CD4-positive, CD25-positive, alpha-beta regulatory T cell (primary cell): Measurements from ENCODE around the gene GIPC2. TPM values are rescaled to one million over a fixed set of nuclear protein-coding genes. Genes with fewer than 3 reads are reported as not detected.

Experiments
- ATAC-seq, 2 donors: fragments of 150-1000 bp; cut with Tn5 transposase; one replicate each; pipeline ENCODE4 v1.10.0; 2021; ENCODE audit warnings: low read depth in 2 of 2, moderate number of reproducible peaks in 2 of 2, moderate library complexity in 1 of 2
- DNase-seq, 3 donors: peaks; one replicate each; pipeline versions ENCODE4 v3.0.0 to v3.0.0-alpha.2; 2012 to 2022; ENCODE audit warnings: mixed read lengths in 1 of 3
- H3K27ac ChIP-seq: one replicate; pipeline ENCODE4 v1.7.0; 2013; ENCODE audit warnings: mild to moderate bottlenecking, low read length; ENCODE audit not compliant: insufficient read depth, poor library complexity, severe bottlenecking
- H3K27me3 ChIP-seq: one replicate; pipeline ENCODE4 v1.7.0; 2013; ENCODE audit warnings: low read length; ENCODE audit not compliant: control insufficient read depth, insufficient read depth
- H3K36me3 ChIP-seq: one replicate; pipeline ENCODE4 v1.7.0; 2013; ENCODE audit warnings: mild to moderate bottlenecking, low read length, moderate library complexity; ENCODE audit not compliant: control insufficient read depth, insufficient read depth
- H3K4me1 ChIP-seq: 2 replicates; pipeline ENCODE4 v1.7.0; 2013; ENCODE audit warnings: mild to moderate bottlenecking, low read length; ENCODE audit not compliant: insufficient read depth, control insufficient read depth, poor library complexity, severe bottlenecking
- H3K4me3 ChIP-seq: one replicate; pipeline ENCODE4 v1.7.0; 2013; ENCODE audit warnings: low read depth, mild to moderate bottlenecking, low read length, moderate library complexity
- H3K9me3 ChIP-seq, 2 experiments: 1 replicate in 1 of 2; 2 replicates in 1 of 2; pipeline ENCODE4 v1.7.0; 2013; ENCODE audit warnings: low read length in 2 of 2, mild to moderate bottlenecking in 1 of 2, moderate library complexity in 1 of 2; ENCODE audit not compliant: control insufficient read depth in 2 of 2
- H3K27ac Mint-ChIP-seq, 3 donors: one replicate each; pipeline ENCODE4 v1.8.0; 2020 to 2022; ENCODE audit warnings: mild to moderate bottlenecking in 3 of 3, mixed read lengths in 3 of 3, moderate library complexity in 2 of 3
- H3K27me3 Mint-ChIP-seq: one replicate; pipeline ENCODE4 v1.8.0; 2022; ENCODE audit warnings: mild to moderate bottlenecking, mixed read lengths
- H3K36me3 Mint-ChIP-seq: one replicate; pipeline ENCODE4 v1.8.0; 2020; ENCODE audit warnings: mixed read lengths
- H3K4me1 Mint-ChIP-seq, 4 donors: one replicate each; pipeline ENCODE4 v1.8.0; 2020 to 2022; ENCODE audit warnings: mixed read lengths in 4 of 4, mild to moderate bottlenecking in 1 of 4
- H3K4me3 Mint-ChIP-seq, 4 donors: one replicate each; pipeline ENCODE4 v1.8.0; 2020 to 2022; ENCODE audit warnings: mild to moderate bottlenecking in 4 of 4, mixed read lengths in 4 of 4, moderate library complexity in 3 of 4
- H3K9me3 Mint-ChIP-seq, 7 donors: one replicate each; pipeline ENCODE4 v1.8.0; 2020 to 2022; ENCODE audit warnings: mixed read lengths in 7 of 7, mild to moderate bottlenecking in 3 of 7, moderate library complexity in 2 of 7
- polyA plus RNA-seq, 4 donors: library from polyadenylated mRNA; unstranded; fragments of 300-500 nt; fragmentation: Illumina TruSeq; gene quantifications; one replicate each; pipeline ENCODE4 v1.2.3, GENCODE V29; 2021
- total RNA-seq: library from RNA; stranded (reverse); gene quantifications from one replicate; pipeline ENCODE4 v1.2.3, GENCODE V29; 2022

GIPC2 gene
- total and polyA plus RNA-seq, 5 donors from 2014 or later, result 0.22 to 0.39 TPM; not detected in 3

DNA sequence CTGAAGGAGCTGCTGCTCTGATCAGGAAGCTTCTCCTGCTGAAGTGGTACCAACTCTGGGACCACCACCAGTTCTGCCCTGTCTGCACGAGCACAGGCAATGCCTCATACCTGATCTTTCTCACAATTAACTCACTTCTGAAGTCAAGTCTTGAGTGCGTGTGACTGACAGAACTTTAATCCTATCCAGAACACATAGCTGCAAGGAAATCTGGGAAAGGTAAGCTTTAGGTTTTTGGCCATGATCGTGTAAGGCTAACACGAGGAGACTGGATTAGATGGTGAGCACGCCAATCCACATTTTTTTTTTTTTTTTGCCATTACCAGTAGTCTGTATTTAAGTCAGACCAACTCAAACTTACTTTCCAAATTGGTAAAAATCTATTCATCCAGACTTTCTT, 101.3 kb downstream of the GIPC2 start:
- peaks cover 14% of the 10 kb centered on the region for H3K27me3 ChIP-seq

DNA sequence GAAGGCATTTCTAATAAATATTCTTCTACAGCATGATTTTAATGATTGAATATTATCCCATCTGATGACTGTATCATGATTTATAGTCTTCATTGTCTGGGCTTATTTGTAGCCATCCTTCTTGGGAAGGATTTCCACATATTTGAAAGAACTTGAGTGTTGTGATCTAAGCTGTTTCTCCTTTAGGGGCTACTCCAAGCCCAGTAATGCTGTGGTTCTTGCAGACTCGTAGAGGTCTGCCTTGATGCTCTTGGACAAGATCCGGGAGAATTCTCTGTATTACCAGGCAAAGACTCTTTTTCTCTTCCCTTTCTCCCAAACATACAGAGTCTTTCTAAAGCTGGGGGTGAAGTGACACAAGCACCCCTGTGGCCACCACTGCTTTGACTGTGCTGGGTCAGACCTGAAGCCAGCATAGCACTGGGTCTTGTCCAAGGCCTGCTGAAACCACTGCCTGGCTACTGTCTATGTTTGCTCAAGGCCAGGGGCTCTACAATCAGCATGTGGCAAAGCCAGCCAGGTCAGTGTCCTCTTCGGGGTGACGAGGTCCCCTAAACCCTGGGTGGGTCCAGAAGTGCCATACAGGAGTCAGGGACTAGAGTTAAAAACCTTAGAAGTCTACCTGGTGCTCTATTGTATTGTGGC, 107.4 kb downstream of the GIPC2 start:
- Histone ChIP-seq H3K27ac (no peak overlapping the region), H3K36me3 (no peaks in the 10 kb centered on the region), H3K9me3 (no peaks in the 10 kb centered on the region), H3K4me1 (no peaks in the 10 kb centered on the region), H3K27me3 (peaks cover 19% of the 10 kb centered on the region), H3K4me3 (no peak overlapping the region)
- ATAC-seq, result no peak
- Mint-ChIP-seq H3K36me3 (no peaks in the 10 kb centered on the region), H3K27me3 (peaks cover 33% of the 10 kb centered on the region), H3K9me3 (peaks cover 0 to 4% (median 0%) of the 10 kb centered on the region in 7 donors), H3K4me3 (no peak overlapping the region), H3K27ac (peak overlapping the region in 1 of 3 donors; percentile 8), H3K4me1 (peaks cover 0 to 3% (median 0%) of the 10 kb centered on the region in 4 donors)
- no peak for DNase-seq

More for the DNA sequence above, 101.3 kb downstream of the GIPC2 start:
- Mint-ChIP-seq H3K27me3 (peaks cover 30% of the 10 kb centered on the region), H3K36me3 (no peaks in the 10 kb centered on the region), H3K4me3 (no peak overlapping the region), H3K9me3 (peaks cover 0 to 4% (median 0%) of the 10 kb centered on the region in 7 donors), H3K4me1 (peaks cover 0 to 9% (median 7%) of the 10 kb centered on the region in 4 donors), H3K27ac (no peak overlapping the region)
- Histone ChIP-seq H3K9me3 (no peaks in the 10 kb centered on the region), H3K4me1 (no peaks in the 10 kb centered on the region), H3K36me3 (no peaks in the 10 kb centered on the region), H3K4me3 (no peak overlapping the region), H3K27ac (no peak overlapping the region)
- ATAC-seq (no peak), DNase-seq (no peak)

DNA sequence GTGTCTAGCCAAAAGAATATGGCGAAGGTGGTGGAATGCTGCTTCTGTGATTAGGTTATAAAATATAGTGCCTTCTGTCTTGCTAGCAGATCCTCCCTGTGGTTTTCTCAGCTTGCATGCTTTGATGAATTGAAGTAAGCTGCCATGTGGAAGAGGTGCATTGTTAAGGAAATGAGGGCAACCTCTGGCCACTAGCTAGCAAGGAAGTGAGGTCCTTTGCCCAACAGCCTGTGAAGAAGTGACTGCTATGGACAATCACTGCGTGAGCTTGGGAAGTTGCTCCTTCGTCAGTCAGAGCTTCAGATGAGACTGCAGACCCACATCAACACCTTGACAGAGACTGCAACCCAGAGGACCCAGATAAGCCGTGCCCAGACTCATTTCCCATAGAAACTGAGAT, 109.4 kb downstream of the GIPC2 start:
- no peaks in the 10 kb centered on the region for H3K9me3 ChIP-seq
- no peaks in the 10 kb centered on the region for H3K4me1 ChIP-seq
- peaks cover 0 to 1% (median 0%) of the 10 kb centered on the region in 7 donors for H3K9me3 Mint-ChIP-seq
- peaks cover 36% of the 10 kb centered on the region for H3K27me3 Mint-ChIP-seq
- peaks cover 13% of the 10 kb centered on the region for H3K27me3 ChIP-seq
- H3K4me3 Mint-ChIP-seq, result no peak overlapping the region
- DNase-seq (no peak), ATAC-seq (no peak)
- H3K36me3 Mint-ChIP-seq, result no peaks in the 10 kb centered on the region
- peaks cover 0 to 3% (median 0%) of the 10 kb centered on the region in 4 donors for H3K4me1 Mint-ChIP-seq
- H3K36me3 ChIP-seq, result no peaks in the 10 kb centered on the region
- H3K4me3 ChIP-seq, result no peak overlapping the region
- H3K27ac Mint-ChIP-seq, result no peak overlapping the region
- H3K27ac ChIP-seq, result no peak overlapping the region

DNA sequence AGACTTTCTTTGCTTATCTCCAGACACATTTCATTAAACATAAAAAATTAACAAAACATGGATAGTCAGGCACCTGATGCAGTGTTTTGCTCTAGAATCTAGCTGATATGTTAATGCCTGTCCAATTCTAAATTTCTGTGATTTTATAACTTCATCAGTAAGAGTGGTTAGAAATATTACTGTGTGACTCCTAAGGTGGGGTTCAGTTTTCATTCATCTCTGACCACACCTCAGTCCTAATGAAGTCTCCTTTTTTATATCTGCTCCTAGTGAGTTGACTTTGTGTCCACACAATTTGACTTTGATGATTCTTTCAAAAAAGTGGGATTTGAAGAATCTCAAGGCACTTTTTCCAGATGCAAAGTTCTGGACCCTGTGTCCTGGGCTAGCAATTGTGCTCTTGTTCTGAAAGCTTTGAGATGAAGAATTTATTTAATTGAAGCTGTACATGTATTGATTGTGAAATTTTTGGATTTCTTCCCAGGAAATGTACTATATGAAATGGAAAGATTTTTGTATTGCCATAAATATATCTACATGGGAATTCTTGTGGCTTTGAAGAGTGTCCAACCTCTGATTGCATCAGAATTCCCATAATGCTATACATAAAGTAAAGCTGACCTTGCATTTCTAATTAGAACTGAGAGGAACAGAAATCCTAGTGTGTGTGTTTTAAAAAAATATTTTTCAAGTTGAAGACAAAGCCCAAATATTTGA, 111.2 kb downstream of the GIPC2 start:
- Histone ChIP-seq H3K36me3 (no peaks in the 10 kb centered on the region), H3K27me3 (peaks cover 5% of the 10 kb centered on the region), H3K4me1 (no peaks in the 10 kb centered on the region), H3K4me3 (no peak overlapping the region), H3K27ac (no peak overlapping the region), H3K9me3 (no peaks in the 10 kb centered on the region)
- DNase-seq (no peak), ATAC-seq (no peak)
- H3K9me3 Mint-ChIP-seq, result peaks cover 0 to 3% (median 0%) of the 10 kb centered on the region in 7 donors
- H3K4me1 Mint-ChIP-seq, result peaks cover 0 to 3% (median 0%) of the 10 kb centered on the region in 4 donors
- H3K36me3 Mint-ChIP-seq, result no peaks in the 10 kb centered on the region
- peaks cover 25% of the 10 kb centered on the region for H3K27me3 Mint-ChIP-seq
- peak overlapping the region in 1 of 3 donors; percentile 12 for H3K27ac Mint-ChIP-seq
- no peak overlapping the region for H3K4me3 Mint-ChIP-seq

DNA sequence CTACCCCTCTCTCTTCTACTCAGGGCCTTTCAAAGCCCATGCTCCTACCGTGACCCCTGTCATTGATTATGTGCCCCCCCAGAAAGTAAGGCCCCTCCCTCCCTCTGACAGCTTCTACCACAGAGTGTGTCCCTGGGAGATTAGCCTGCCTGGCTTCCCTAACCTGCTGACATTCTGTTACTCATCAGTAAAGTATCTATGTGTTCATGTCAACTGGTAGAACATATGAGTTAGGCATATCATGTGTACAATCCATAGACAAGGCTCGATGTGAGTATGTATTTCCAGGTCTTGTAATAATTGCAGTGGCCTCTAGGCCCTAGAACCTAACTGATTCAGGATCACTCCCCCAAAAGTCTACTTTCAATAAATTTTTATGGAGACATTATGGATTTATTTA, 120.0 kb downstream of the GIPC2 start:
- no peak overlapping the region for H3K4me3 Mint-ChIP-seq
- no peaks in the 10 kb centered on the region for H3K27me3 Mint-ChIP-seq
- H3K27me3 ChIP-seq, result no peaks in the 10 kb centered on the region
- no peaks in the 10 kb centered on the region for H3K4me1 ChIP-seq
- no peak for ATAC-seq
- H3K9me3 ChIP-seq, result no peaks in the 10 kb centered on the region
- H3K9me3 Mint-ChIP-seq, result peaks cover 0 to 1% (median 0%) of the 10 kb centered on the region in 7 donors
- H3K27ac Mint-ChIP-seq, result no peak overlapping the region
- no peaks in the 10 kb centered on the region for H3K36me3 ChIP-seq
- H3K27ac ChIP-seq, result no peak overlapping the region
- no peak for DNase-seq
- H3K4me1 Mint-ChIP-seq, result no peaks in the 10 kb centered on the region
- H3K36me3 Mint-ChIP-seq, result no peaks in the 10 kb centered on the region
- H3K4me3 ChIP-seq, result no peak overlapping the region

DNA sequence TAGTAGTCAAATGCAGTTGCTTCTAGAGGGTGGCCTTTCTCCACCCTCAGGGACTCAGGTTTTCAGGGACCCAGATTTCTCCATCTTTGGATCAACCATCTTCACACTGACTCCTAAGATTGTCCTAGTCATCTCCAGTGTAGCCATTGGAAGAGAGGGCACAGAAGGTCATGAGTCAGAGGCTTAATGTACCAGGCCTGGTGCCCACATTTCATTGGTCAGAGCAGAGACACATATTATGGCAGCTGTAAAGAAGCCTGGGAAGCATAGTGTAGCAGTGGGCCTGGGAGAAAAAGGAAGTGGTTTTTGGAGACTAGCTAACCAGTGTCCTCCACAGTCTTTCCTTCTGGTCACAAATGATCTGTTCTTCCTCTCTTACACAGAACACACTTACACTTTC, 122.5 kb downstream of the GIPC2 start:
- H3K4me3 Mint-ChIP-seq, result no peak overlapping the region
- Histone ChIP-seq H3K27me3 (no peaks in the 10 kb centered on the region), H3K4me3 (no peak overlapping the region), H3K36me3 (no peaks in the 10 kb centered on the region), H3K27ac (no peak overlapping the region), H3K4me1 (no peaks in the 10 kb centered on the region), H3K9me3 (no peaks in the 10 kb centered on the region)
- H3K9me3 Mint-ChIP-seq, result peaks cover 0 to 1% (median 0%) of the 10 kb centered on the region in 7 donors
- DNase-seq (no peak), ATAC-seq (no peak)
- no peaks in the 10 kb centered on the region for H3K27me3 Mint-ChIP-seq
- no peaks in the 10 kb centered on the region for H3K4me1 Mint-ChIP-seq
- no peak overlapping the region for H3K27ac Mint-ChIP-seq
- no peaks in the 10 kb centered on the region for H3K36me3 Mint-ChIP-seq

DNA sequence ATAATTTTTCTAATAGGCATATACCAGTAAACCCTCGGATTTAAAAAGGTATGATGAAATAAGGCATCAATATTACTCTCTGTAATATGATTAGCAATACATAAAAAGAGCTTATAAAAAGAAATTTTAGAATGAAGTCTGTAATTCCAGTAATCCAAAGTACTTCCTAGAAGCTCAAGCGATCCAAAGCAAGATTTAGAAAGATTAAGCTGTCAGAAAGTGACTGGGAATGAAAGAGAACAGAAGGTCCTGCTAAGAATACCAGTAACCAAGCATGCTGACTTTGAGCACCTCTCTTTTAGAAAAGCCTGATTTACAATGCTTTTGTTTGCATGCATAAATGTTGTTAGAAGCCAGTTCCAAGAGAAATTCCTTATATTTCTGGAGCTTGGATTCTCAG, 125.1 kb downstream of the GIPC2 start:
- H3K9me3 ChIP-seq, result no peaks in the 10 kb centered on the region
- H3K27me3 ChIP-seq, result no peaks in the 10 kb centered on the region
- H3K36me3 ChIP-seq, result no peaks in the 10 kb centered on the region
- DNase-seq, result no peak
- no peak overlapping the region for H3K4me3 Mint-ChIP-seq
- H3K4me3 ChIP-seq, result no peak overlapping the region
- no peak overlapping the region for H3K27ac ChIP-seq
- no peaks in the 10 kb centered on the region for H3K36me3 Mint-ChIP-seq
- no peak for ATAC-seq
- no peak overlapping the region for H3K27ac Mint-ChIP-seq
- peaks cover 6% of the 10 kb centered on the region for H3K27me3 Mint-ChIP-seq
- H3K9me3 Mint-ChIP-seq, result peaks cover 0 to 1% (median 0%) of the 10 kb centered on the region in 7 donors
- no peaks in the 10 kb centered on the region for H3K4me1 Mint-ChIP-seq
- no peaks in the 10 kb centered on the region for H3K4me1 ChIP-seq
